ENCODE data around the gene ARHGEF17. TPM values are rescaled to one million over a fixed set of nuclear protein-coding genes. Genes with fewer than 3 reads are reported as not detected.

The ARHGEF17 gene
- total and polyA plus RNA-seq, 2 of the 13 experiments (the other 11 are each of a cell fraction or from before 2014, with no cell fraction given), result 10.7 to 28.8 TPM

DNA sequence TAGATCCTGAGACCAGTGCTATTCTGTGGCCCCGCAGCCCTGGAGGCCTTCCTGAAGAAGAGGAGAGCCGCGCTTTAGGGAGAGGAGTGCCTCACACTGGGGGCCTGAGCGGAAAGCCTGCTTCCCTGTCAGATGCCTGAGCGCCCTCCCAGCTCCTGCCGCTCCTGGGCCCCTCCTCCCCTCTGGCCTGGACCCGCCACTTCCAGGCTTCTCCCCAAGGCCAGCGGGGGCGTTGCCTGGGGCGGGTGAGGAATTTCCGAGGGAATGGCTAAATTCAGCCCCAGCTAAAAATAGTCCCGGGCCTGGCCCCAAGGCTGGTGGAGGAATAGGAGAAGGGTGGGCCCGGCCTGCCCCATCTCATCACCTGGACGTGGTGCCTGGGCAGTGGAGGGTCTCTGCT, 15.4 kb downstream of the ARHGEF17 start:
- peak; percentile 41 for DNase-seq (ENCODE audit: low spot score)
- no peak for TF ChIP-seq GATAD1 (CRISPR knock-in tag; IDR thresholded peaks at IDR 0.05)
- TF ChIP-seq PRPF4 (IDR thresholded peaks at IDR 0.05; ENCODE audit: low read depth, low read length, poor library complexity, severe bottlenecking), result no peak
- TF ChIP-seq EHMT2 (IDR thresholded peaks at IDR 0.05; ENCODE audit: borderline replicate concordance, low read depth, low read length), result no peak
- no peak for TF ChIP-seq THYN1 (CRISPR knock-in tag; IDR thresholded peaks at IDR 0.05; ENCODE audit: borderline replicate concordance, low read depth)
- no peak for TF ChIP-seq MYC (CRISPR knock-in tag; IDR thresholded peaks at IDR 0.05; ENCODE audit: borderline replicate concordance)
- TF ChIP-seq JDP2 (CRISPR knock-in tag; IDR thresholded peaks at IDR 0.05; ENCODE audit: borderline replicate concordance), result no peak
- TF ChIP-seq ZMYM2 (CRISPR knock-in tag; IDR thresholded peaks at IDR 0.05), result no peak
- TF ChIP-seq ZNF224 (CRISPR knock-in tag; IDR thresholded peaks at IDR 0.05), result no peak
- TF ChIP-seq, protein P1, sequence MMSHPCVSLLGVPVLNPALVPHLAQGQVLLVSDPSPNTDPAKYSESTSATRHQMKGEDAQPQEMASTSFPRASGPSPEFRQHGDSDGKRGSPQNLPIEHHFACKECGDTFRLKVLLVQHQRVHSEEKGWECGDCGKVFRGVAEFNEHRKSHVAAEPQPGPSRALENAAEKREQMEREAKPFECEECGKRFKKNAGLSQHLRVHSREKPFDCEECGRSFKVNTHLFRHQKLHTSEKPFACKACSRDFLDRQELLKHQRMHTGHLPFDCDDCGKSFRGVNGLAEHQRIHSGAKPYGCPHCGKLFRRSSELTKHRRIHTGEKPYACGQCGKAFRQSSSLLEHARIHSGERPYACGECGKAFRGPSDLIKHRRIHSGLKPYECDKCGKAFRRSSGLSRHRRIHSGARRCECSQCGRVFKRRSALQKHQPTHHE (CRISPR knock-in tag; IDR thresholded peaks at IDR 0.05; ENCODE audit: borderline replicate concordance), result no peak
- no peak for TF ChIP-seq ZNF350 (CRISPR knock-in tag; IDR thresholded peaks at IDR 0.05; ENCODE audit: borderline replicate concordance, low read depth)
- TF ChIP-seq ZMYM4 (CRISPR knock-in tag; IDR thresholded peaks at IDR 0.05), result no peak
- no peak for TF ChIP-seq ZSCAN31 (CRISPR knock-in tag; IDR thresholded peaks at IDR 0.05; ENCODE audit: low read depth)
- TF ChIP-seq, protein P2, sequence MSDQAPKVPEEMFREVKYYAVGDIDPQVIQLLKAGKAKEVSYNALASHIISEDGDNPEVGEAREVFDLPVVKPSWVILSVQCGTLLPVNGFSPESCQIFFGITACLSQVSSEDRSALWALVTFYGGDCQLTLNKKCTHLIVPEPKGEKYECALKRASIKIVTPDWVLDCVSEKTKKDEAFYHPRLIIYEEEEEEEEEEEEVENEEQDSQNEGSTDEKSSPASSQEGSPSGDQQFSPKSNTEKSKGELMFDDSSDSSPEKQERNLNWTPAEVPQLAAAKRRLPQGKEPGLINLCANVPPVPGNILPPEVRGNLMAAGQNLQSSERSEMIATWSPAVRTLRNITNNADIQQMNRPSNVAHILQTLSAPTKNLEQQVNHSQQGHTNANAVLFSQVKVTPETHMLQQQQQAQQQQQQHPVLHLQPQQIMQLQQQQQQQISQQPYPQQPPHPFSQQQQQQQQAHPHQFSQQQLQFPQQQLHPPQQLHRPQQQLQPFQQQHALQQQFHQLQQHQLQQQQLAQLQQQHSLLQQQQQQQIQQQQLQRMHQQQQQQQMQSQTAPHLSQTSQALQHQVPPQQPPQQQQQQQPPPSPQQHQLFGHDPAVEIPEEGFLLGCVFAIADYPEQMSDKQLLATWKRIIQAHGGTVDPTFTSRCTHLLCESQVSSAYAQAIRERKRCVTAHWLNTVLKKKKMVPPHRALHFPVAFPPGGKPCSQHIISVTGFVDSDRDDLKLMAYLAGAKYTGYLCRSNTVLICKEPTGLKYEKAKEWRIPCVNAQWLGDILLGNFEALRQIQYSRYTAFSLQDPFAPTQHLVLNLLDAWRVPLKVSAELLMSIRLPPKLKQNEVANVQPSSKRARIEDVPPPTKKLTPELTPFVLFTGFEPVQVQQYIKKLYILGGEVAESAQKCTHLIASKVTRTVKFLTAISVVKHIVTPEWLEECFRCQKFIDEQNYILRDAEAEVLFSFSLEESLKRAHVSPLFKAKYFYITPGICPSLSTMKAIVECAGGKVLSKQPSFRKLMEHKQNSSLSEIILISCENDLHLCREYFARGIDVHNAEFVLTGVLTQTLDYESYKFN (CRISPR knock-in tag; conservative IDR thresholded peaks at IDR 0.05), result peak; percentile 59
- TF ChIP-seq ZBTB7B (CRISPR knock-in tag; IDR thresholded peaks at IDR 0.05), result 0 out of 2 replicates have a peak, but pooled peaks have one; percentile 25
- TF ChIP-seq, protein P3, sequence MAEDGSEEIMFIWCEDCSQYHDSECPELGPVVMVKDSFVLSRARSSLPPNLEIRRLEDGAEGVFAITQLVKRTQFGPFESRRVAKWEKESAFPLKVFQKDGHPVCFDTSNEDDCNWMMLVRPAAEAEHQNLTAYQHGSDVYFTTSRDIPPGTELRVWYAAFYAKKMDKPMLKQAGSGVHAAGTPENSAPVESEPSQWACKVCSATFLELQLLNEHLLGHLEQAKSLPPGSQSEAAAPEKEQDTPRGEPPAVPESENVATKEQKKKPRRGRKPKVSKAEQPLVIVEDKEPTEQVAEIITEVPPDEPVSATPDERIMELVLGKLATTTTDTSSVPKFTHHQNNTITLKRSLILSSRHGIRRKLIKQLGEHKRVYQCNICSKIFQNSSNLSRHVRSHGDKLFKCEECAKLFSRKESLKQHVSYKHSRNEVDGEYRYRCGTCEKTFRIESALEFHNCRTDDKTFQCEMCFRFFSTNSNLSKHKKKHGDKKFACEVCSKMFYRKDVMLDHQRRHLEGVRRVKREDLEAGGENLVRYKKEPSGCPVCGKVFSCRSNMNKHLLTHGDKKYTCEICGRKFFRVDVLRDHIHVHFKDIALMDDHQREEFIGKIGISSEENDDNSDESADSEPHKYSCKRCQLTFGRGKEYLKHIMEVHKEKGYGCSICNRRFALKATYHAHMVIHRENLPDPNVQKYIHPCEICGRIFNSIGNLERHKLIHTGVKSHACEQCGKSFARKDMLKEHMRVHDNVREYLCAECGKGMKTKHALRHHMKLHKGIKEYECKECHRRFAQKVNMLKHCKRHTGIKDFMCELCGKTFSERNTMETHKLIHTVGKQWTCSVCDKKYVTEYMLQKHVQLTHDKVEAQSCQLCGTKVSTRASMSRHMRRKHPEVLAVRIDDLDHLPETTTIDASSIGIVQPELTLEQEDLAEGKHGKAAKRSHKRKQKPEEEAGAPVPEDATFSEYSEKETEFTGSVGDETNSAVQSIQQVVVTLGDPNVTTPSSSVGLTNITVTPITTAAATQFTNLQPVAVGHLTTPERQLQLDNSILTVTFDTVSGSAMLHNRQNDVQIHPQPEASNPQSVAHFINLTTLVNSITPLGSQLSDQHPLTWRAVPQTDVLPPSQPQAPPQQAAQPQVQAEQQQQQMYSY (CRISPR knock-in tag; IDR thresholded peaks at IDR 0.05), result no peak
- no peak for TF ChIP-seq ZNF383 (CRISPR knock-in tag; IDR thresholded peaks at IDR 0.05; ENCODE audit: borderline replicate concordance)

More for the DNA sequence above, 15.4 kb downstream of the ARHGEF17 start:
- no peaks in the 10 kb centered on the region for H3K9me3 ChIP-seq (ENCODE audit: low read length)
- H3K27me3 ChIP-seq (ENCODE audit: control insufficient read depth in 1 of 2, insufficient read depth in 2 of 2, low read length in 2 of 2), result no peaks in the 10 kb centered on the region
- H4K20me1 ChIP-seq (ENCODE audit: insufficient read depth, low read length), result no peaks in the 10 kb centered on the region; the same call in 1 of the 2 replicates
- POLR2A ChIA-PET, result interaction anchor here (1.1 to 10.1 kb wide), 5 partner anchors 8 to 25 kb away, joined by 3 to 205 read pairs (median 10); partner anchors contain the start of gene ARHGEF17
- no TSS peak for BruUV-seq (replicated peaks)
- H3K27ac ChIP-seq (ENCODE audit: extremely low read length, insufficient read depth, low read length), result peak overlapping the region; percentile 52
- H3K36me3 ChIP-seq (replicated peaks in 1 of 2; ENCODE audit: control insufficient read depth in 1 of 2, insufficient read depth in 2 of 2, low read length in 2 of 2), result peaks cover 5 to 21% of the 10 kb centered on the region in 2 experiments; a peak in 4 of 5 replicates
- ATAC-seq (peak; percentile 66), FAIRE-seq (no peak)
- peak overlapping the region; percentile 12 for H3K4me2 ChIP-seq (ENCODE audit: low read depth, low read length)
- CTCF ChIA-PET (ENCODE audit: low intra/inter-chr PET ratio, low total read pairs), result interaction anchor here (0.9 kb wide), 1 partner anchor 16 kb away, joined by 3 read pairs; no protein-coding TSS in a partner anchor
- H3K4me1 ChIP-seq (ENCODE audit: insufficient read depth, low read length), result peaks cover 83% of the 10 kb centered on the region
- in situ Hi-C loops (cut with HindIII; ENCODE audit: extremely low pct_ligation_motif_present, low pct_unique_long_range_greater_than_20kb) (no loop called here), intact Hi-C loops (cut with micrococcal nuclease; ENCODE audit: unreplicated experiment) (loop anchor here (1.0 kb wide), 1 partner anchor 9 kb away; no protein-coding TSS in a partner anchor)
- peaks cover 30% of the 10 kb centered on the region for H3K79me2 ChIP-seq (ENCODE audit: insufficient read depth, low read length)
- no peak overlapping the region for H3K9ac ChIP-seq (ENCODE audit: insufficient read depth, low read depth, low read length)
- H3K4me3 ChIP-seq (replicated peaks in 1 of 3; ENCODE audit: insufficient read depth in 1 of 3, low read depth in 2 of 3, low read length in 3 of 3), result peak overlapping the region in 1 of 3 experiments; percentile 12; a peak in 1 of 6 replicates
- no peak overlapping the region for H2AFZ ChIP-seq (ENCODE audit: low read length)
- WGBS (ENCODE audit: low lambda C conversion rate), result 46% methylated on average over 3 of the region's 14 CpGs

Data from HepG2 (cell line).